Measurements from ENCODE around the gene FCAMR. TPM values are rescaled to one million over a fixed set of nuclear protein-coding genes. Genes with fewer than 3 reads are reported as not detected.

FCAMR gene
- polyA plus RNA-seq, 1 donor (not counting 4 experiments of a cell fraction or from before 2014, with no cell fraction given): not detected

DNA sequence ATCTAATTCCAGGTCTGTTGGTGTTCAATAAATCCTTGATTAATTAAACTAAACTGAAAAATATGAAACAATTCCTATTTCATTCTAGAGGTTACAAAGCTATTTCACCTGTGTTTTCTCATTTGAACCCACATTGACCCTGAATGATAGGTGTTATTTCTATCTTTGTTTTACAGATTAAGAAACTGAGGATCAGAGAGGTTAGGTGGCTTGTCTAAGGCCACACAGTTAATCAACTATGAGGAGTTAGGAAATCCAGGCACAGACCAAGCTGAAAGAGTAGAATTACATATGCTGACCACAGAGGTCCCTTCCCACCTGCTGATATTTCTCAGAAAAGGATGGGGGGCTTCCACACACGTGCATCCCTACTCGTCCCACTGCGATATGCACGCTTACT is 24.5 kb downstream of the FCAMR start:
- H3K79me2 ChIP-seq (ENCODE audit: control insufficient read depth, insufficient read depth, low read length): no peaks in the 10 kb centered on the region
- TF ChIP-seq EZH2 (IDR thresholded peaks at IDR 0.05; ENCODE audit: low read length) (no peak), CTCF (optimal IDR thresholded peaks at IDR 0.05 in 1 of 3, IDR thresholded peaks at IDR 0.05 in 1 of 3, conservative IDR thresholded peaks at IDR 0.05 in 1 of 3; ENCODE audit: extremely low read depth in 1 of 3, insufficient read depth in 2 of 3, low read length in 3 of 3) (no peak)
- H3K4me3 ChIP-seq (ENCODE audit: control insufficient read depth in 2 of 3, extremely low read depth in 1 of 3, insufficient read depth in 2 of 3, low read depth in 1 of 3, low read length in 3 of 3): no peak overlapping the region
- H3K9me3 ChIP-seq (ENCODE audit: control insufficient read depth, low read depth, low read length): no peaks in the 10 kb centered on the region
- dilution Hi-C loops (cut with MboI; ENCODE audit: extremely low pct_ligation_motif_present, low sequenced_read_pairs): no loop called here
- H3K9ac ChIP-seq (ENCODE audit: control insufficient read depth, extremely low read depth, insufficient read depth, low read length): no peak overlapping the region
- FAIRE-seq (no peak), DNase-seq (ENCODE audit: low read depth, low spot score) (no peak)
- H3K4me1 ChIP-seq (ENCODE audit: control insufficient read depth, extremely low read depth, insufficient read depth, low read length): no peaks in the 10 kb centered on the region
- no peak overlapping the region for H3K4me2 ChIP-seq (ENCODE audit: control insufficient read depth, extremely low read depth, insufficient read depth, low read depth, low read length)
- no peak overlapping the region for H3K27ac ChIP-seq (ENCODE audit: control insufficient read depth, insufficient read depth, low read length)
- no peaks in the 10 kb centered on the region for H3K36me3 ChIP-seq (ENCODE audit: control insufficient read depth in 2 of 2, extremely low read depth in 1 of 2, insufficient read depth in 2 of 2, low read length in 2 of 2)
- H2AFZ ChIP-seq (ENCODE audit: control insufficient read depth, low read length): no peak overlapping the region
- H3K9me1 ChIP-seq (ENCODE audit: control insufficient read depth, extremely low read depth, insufficient read depth, low read length): no peaks in the 10 kb centered on the region
- no peaks in the 10 kb centered on the region for H4K20me1 ChIP-seq (ENCODE audit: control insufficient read depth, extremely low read depth, insufficient read depth, low read length)
- peaks cover 10% of the 10 kb centered on the region for H3K27me3 ChIP-seq (ENCODE audit: control insufficient read depth, extremely low read depth, insufficient read depth, low read length)

- H3K4me1 ChIP-seq (ENCODE audit: control insufficient read depth, extremely low read depth, insufficient read depth, low read length): peaks cover 6% of the 10 kb centered on the region
- no peak overlapping the region for H3K4me2 ChIP-seq (ENCODE audit: control insufficient read depth, extremely low read depth, insufficient read depth, low read depth, low read length)
- H4K20me1 ChIP-seq (ENCODE audit: control insufficient read depth, extremely low read depth, insufficient read depth, low read length): no peaks in the 10 kb centered on the region
- H3K9me1 ChIP-seq (ENCODE audit: control insufficient read depth, extremely low read depth, insufficient read depth, low read length): no peaks in the 10 kb centered on the region
- H3K4me3 ChIP-seq (ENCODE audit: control insufficient read depth in 2 of 3, extremely low read depth in 1 of 3, insufficient read depth in 2 of 3, low read depth in 1 of 3, low read length in 3 of 3): no peak overlapping the region
- FAIRE-seq (no peak), DNase-seq (ENCODE audit: low read depth, low spot score) (no peak)
- H2AFZ ChIP-seq (ENCODE audit: control insufficient read depth, low read length): no peak overlapping the region
- H3K27me3 ChIP-seq (ENCODE audit: control insufficient read depth, extremely low read depth, insufficient read depth, low read length): peaks cover 10% of the 10 kb centered on the region
- H3K9me3 ChIP-seq (ENCODE audit: control insufficient read depth, low read depth, low read length): no peaks in the 10 kb centered on the region
- dilution Hi-C loops (cut with MboI; ENCODE audit: extremely low pct_ligation_motif_present, low sequenced_read_pairs): no loop called here
- H3K9ac ChIP-seq (ENCODE audit: control insufficient read depth, extremely low read depth, insufficient read depth, low read length): no peak overlapping the region
- no peak for TF ChIP-seq EZH2 (IDR thresholded peaks at IDR 0.05; ENCODE audit: low read length)
- no peak for TF ChIP-seq CTCF (optimal IDR thresholded peaks at IDR 0.05 in 1 of 3, IDR thresholded peaks at IDR 0.05 in 1 of 3, conservative IDR thresholded peaks at IDR 0.05 in 1 of 3; ENCODE audit: extremely low read depth in 1 of 3, insufficient read depth in 2 of 3, low read length in 3 of 3)
- no peaks in the 10 kb centered on the region for H3K79me2 ChIP-seq (ENCODE audit: control insufficient read depth, insufficient read depth, low read length)
- H3K27ac ChIP-seq (ENCODE audit: control insufficient read depth, insufficient read depth, low read length): no peak overlapping the region
- H3K36me3 ChIP-seq (ENCODE audit: control insufficient read depth in 2 of 2, extremely low read depth in 1 of 2, insufficient read depth in 2 of 2, low read length in 2 of 2): no peaks in the 10 kb centered on the region
Measured at GRCh38 chr1:206944703-206945102, 25.6 kb downstream of the FCAMR start.

Data from keratinocyte (primary cell).